Panc1 (cell line): ENCODE data around the gene COL5A2. TPM values are rescaled to one million over a fixed set of nuclear protein-coding genes. Genes with fewer than 3 reads are reported as not detected.

Experiments
- ATAC-seq: fragments of 200-7000 bp; cut with Tn5 transposase; 2 replicates; pipeline ENCODE4 v1.9.1; 2020; ENCODE audit warnings: mild to moderate bottlenecking, moderate library complexity
- BruUV-seq: library from RNA; stranded (reverse); fragments of 400-500 nt; replicated peaks from 2 replicates; lab custom pipeline; 2021; lab: Mats Ljungman, UMichigan
- CTCF ChIA-PET: fragments of 300-600 bp; sonication (Branson Sonifier 250); formaldehyde crosslinking; loops from one replicate; lab custom pipeline; 2022; ENCODE audit warnings: antibody characterized with exemption; lab: Charles Lee
- POLR2A ChIA-PET: fragments of 300-600 bp; sonication (Branson Sonifier 250); formaldehyde crosslinking; loops from one replicate; lab custom pipeline; 2022; ENCODE audit warnings: antibody characterized with exemption; lab: Charles Lee
- DNase-seq: peaks from one replicate; pipeline ENCODE4 v3.0.0-alpha.2; 2010; ENCODE audit warnings: low read depth, low spot score
- H3K27ac ChIP-seq: 2 replicates; pipeline ENCODE4 v1.5.1; 2011; ENCODE audit warnings: mild to moderate bottlenecking, low read length, inconsistent platforms
- H3K27me3 ChIP-seq: fragments of 200-500 bp; sonication (Bioruptor generic); 2 replicates; pipeline ENCODE4 v1.6.0; 2014; ENCODE audit warnings: low read length, inconsistent platforms; ENCODE audit not compliant: control insufficient read depth, insufficient read depth
- H3K36me3 ChIP-seq: fragments of 200-500 bp; sonication (Bioruptor generic); 2 replicates; pipeline ENCODE4 v1.5.1; 2014; ENCODE audit warnings: inconsistent platforms, mild to moderate bottlenecking, low read length, moderate library complexity; ENCODE audit not compliant: control insufficient read depth, insufficient read depth
- H3K4me1 ChIP-seq: 2 replicates; pipeline ENCODE4 v1.5.1; 2011; ENCODE audit warnings: inconsistent platforms, mild to moderate bottlenecking, low read length, moderate library complexity; ENCODE audit not compliant: control insufficient read depth, insufficient read depth
- H3K4me3 ChIP-seq, 2 experiments: 2 replicates each; pipeline ENCODE4 v1.5.1; 2011 to 2012; ENCODE audit warnings: low read depth in 2 of 2, low read length in 2 of 2, mild to moderate bottlenecking in 2 of 2, inconsistent platforms in 1 of 2, moderate library complexity in 1 of 2
- H3K9me3 ChIP-seq: fragments of 200-500 bp; sonication (Bioruptor generic); 2 replicates; pipeline ENCODE4 v1.5.1; 2014; ENCODE audit warnings: low read depth, mild to moderate bottlenecking, inconsistent platforms, low read length, moderate library complexity; ENCODE audit not compliant: control insufficient read depth, insufficient read depth
- POLR2AphosphoS5 ChIP-seq: IDR thresholded peaks from 2 replicates; pipeline ENCODE4 v1.6.1; 2012; ENCODE audit warnings: mild to moderate bottlenecking, low read depth, low read length, moderate library complexity
- SIN3A ChIP-seq: IDR thresholded peaks from 2 replicates; pipeline ENCODE4 v1.6.1; 2012; ENCODE audit warnings: low read depth, mild to moderate bottlenecking, low read length, moderate library complexity, borderline replicate concordance; ENCODE audit not compliant: insufficient read depth
- TCF7L2 ChIP-seq: IDR thresholded peaks from 2 replicates; pipeline ENCODE4 v1.6.1; 2011; ENCODE audit warnings: mild to moderate bottlenecking, low read depth, low read length, inconsistent platforms
- in situ Hi-C: cut with HindIII; loops from 2 replicates; pipeline ENCODE4 v1.10.0; 2016; ENCODE audit warnings: low sequenced_read_pairs, low pct_unique_long_range_greater_than_20kb
- intact Hi-C: fragments of 100-400 bp; cut with micrococcal nuclease; formaldehyde crosslinking; loops from one replicate; pipeline ENCODE4 v1.10.0; 2022; ENCODE audit not compliant: unreplicated experiment
- total RNA-seq: library from RNA; stranded (reverse); gene quantifications from one replicate; pipeline ENCODE4 v1.2.1, GENCODE V29; 2021; ENCODE audit not compliant: unreplicated experiment
- TF ChIP-seq, protein P1 (sequence below), 2 experiments: IDR thresholded peaks; 2 replicates each; pipeline ENCODE4 v1.6.1; 2011 to 2012; ENCODE audit warnings: low read depth in 2 of 2, control low read depth in 1 of 2, low read length in 1 of 2, mild to moderate bottlenecking in 1 of 2, moderate library complexity in 1 of 2; ENCODE audit not compliant: insufficient read depth in 1 of 2
- TF ChIP-seq, protein P2 (sequence below): fragments of 450-650 bp; IDR thresholded peaks from 2 replicates; pipeline ENCODE4 v1.5.1; 2017; ENCODE audit warnings: mild to moderate bottlenecking

COL5A2 gene
- total RNA-seq, 1 experiment from 2014 or later: 144 TPM

- H3K27me3 ChIP-seq: no peaks in the 10 kb centered on the region
- BruUV-seq: no TSS peak
- ATAC-seq (no peak), DNase-seq (no peak)
- H3K36me3 ChIP-seq: no peaks in the 10 kb centered on the region
- H3K27ac ChIP-seq: no peak overlapping the region; the same call in 1 of the 2 replicates
- H3K9me3 ChIP-seq: no peaks in the 10 kb centered on the region
- TF ChIP-seq, protein P1, sequence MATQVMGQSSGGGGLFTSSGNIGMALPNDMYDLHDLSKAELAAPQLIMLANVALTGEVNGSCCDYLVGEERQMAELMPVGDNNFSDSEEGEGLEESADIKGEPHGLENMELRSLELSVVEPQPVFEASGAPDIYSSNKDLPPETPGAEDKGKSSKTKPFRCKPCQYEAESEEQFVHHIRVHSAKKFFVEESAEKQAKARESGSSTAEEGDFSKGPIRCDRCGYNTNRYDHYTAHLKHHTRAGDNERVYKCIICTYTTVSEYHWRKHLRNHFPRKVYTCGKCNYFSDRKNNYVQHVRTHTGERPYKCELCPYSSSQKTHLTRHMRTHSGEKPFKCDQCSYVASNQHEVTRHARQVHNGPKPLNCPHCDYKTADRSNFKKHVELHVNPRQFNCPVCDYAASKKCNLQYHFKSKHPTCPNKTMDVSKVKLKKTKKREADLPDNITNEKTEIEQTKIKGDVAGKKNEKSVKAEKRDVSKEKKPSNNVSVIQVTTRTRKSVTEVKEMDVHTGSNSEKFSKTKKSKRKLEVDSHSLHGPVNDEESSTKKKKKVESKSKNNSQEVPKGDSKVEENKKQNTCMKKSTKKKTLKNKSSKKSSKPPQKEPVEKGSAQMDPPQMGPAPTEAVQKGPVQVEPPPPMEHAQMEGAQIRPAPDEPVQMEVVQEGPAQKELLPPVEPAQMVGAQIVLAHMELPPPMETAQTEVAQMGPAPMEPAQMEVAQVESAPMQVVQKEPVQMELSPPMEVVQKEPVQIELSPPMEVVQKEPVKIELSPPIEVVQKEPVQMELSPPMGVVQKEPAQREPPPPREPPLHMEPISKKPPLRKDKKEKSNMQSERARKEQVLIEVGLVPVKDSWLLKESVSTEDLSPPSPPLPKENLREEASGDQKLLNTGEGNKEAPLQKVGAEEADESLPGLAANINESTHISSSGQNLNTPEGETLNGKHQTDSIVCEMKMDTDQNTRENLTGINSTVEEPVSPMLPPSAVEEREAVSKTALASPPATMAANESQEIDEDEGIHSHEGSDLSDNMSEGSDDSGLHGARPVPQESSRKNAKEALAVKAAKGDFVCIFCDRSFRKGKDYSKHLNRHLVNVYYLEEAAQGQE (IDR thresholded peaks at IDR 0.05; ENCODE audit: insufficient read depth in 1 of 2, low read depth in 2 of 2, low read length in 1 of 2): no peak
- no peak for TF ChIP-seq POLR2AphosphoS5
- no peak for TF ChIP-seq TCF7L2
- no peak for TF ChIP-seq SIN3A
- TF ChIP-seq, protein P2, sequence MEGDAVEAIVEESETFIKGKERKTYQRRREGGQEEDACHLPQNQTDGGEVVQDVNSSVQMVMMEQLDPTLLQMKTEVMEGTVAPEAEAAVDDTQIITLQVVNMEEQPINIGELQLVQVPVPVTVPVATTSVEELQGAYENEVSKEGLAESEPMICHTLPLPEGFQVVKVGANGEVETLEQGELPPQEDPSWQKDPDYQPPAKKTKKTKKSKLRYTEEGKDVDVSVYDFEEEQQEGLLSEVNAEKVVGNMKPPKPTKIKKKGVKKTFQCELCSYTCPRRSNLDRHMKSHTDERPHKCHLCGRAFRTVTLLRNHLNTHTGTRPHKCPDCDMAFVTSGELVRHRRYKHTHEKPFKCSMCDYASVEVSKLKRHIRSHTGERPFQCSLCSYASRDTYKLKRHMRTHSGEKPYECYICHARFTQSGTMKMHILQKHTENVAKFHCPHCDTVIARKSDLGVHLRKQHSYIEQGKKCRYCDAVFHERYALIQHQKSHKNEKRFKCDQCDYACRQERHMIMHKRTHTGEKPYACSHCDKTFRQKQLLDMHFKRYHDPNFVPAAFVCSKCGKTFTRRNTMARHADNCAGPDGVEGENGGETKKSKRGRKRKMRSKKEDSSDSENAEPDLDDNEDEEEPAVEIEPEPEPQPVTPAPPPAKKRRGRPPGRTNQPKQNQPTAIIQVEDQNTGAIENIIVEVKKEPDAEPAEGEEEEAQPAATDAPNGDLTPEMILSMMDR: no peak
- H3K4me1 ChIP-seq: no peaks in the 10 kb centered on the region
- CTCF ChIA-PET: interaction anchor here (1.3 kb wide), 1 partner anchor 49 kb away, joined by 4 read pairs; no protein-coding TSS in a partner anchor
- POLR2A ChIA-PET: no interaction called here
- H3K4me3 ChIP-seq: no peak overlapping the region
- in situ Hi-C loops (no loop called here), intact Hi-C loops (no loop called here)
Measured at GRCh38 chr2:189191766-189192165, 12.2 kb upstream of the COL5A2 start.

DNA sequence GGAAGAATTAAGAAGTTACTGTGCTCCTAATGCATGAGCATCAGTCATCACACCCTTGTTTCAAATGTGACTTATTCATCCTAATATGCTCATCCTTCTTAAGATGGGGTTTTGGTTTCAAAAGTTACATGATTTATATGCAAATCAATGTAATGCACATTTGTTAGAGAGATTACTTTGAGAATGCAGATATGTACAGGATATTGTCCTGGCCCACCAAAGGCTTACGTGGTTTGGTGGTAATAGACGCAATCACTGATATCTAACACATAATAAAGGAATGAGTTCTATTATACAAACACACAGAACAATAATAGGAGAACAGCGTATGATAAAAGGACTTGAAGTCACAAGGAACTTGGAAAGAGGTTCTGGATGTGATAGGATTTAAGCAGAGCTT is 11.1 kb upstream of the COL5A2 start:
- intact Hi-C loops: no loop called here

More for the DNA sequence above, 11.1 kb upstream of the COL5A2 start:
- POLR2A ChIA-PET: no interaction called here
- Histone ChIP-seq H3K4me3 (no peak overlapping the region), H3K27ac (no peak overlapping the region), H3K27me3 (no peaks in the 10 kb centered on the region), H3K36me3 (no peaks in the 10 kb centered on the region), H3K4me1 (no peaks in the 10 kb centered on the region), H3K9me3 (no peaks in the 10 kb centered on the region)
- ATAC-seq (no peak), DNase-seq (no peak)
- TF ChIP-seq TCF7L2: no peak
- TF ChIP-seq, protein P1 (IDR thresholded peaks at IDR 0.05; ENCODE audit: insufficient read depth in 1 of 2, low read depth in 2 of 2, low read length in 1 of 2): no peak
- TF ChIP-seq POLR2AphosphoS5: no peak
- TF ChIP-seq, protein P2: no peak
- no peak for TF ChIP-seq SIN3A
- CTCF ChIA-PET: no interaction called here
- in situ Hi-C loops: no loop called here
- BruUV-seq: no TSS peak
